Coronary artery (tissue), 2 donors: Measurements from ENCODE around the gene RBMX.

Source experiments
- DNase-seq: peaks from one replicate; pipeline ENCODE4 v3.0.0-alpha.2; 2017; ENCODE audit warnings: low spot score
- H3K27ac ChIP-seq, 2 donors: fragments of 200-600 bp; sonication (generic); one replicate each; pipeline ENCODE4 v1.5.1; 2016 to 2019
- H3K4me3 ChIP-seq: fragments of 200-600 bp; sonication (generic); 2 replicates; pipeline ENCODE4 v1.5.1; 2016; ENCODE audit warnings: mild to moderate bottlenecking, moderate library complexity
- TF ChIP-seq, protein P1 (sequence below): fragments of 200-600 bp; sonication (generic); IDR thresholded peaks from one replicate; pipeline ENCODE4 v1.5.1; 2019; ENCODE audit warnings: antibody characterized with exemption

Gene RBMX

GRCh38 chrX:136829413-136829812 lies 51.1 kb downstream of the RBMX start:
- TF ChIP-seq, protein P1, sequence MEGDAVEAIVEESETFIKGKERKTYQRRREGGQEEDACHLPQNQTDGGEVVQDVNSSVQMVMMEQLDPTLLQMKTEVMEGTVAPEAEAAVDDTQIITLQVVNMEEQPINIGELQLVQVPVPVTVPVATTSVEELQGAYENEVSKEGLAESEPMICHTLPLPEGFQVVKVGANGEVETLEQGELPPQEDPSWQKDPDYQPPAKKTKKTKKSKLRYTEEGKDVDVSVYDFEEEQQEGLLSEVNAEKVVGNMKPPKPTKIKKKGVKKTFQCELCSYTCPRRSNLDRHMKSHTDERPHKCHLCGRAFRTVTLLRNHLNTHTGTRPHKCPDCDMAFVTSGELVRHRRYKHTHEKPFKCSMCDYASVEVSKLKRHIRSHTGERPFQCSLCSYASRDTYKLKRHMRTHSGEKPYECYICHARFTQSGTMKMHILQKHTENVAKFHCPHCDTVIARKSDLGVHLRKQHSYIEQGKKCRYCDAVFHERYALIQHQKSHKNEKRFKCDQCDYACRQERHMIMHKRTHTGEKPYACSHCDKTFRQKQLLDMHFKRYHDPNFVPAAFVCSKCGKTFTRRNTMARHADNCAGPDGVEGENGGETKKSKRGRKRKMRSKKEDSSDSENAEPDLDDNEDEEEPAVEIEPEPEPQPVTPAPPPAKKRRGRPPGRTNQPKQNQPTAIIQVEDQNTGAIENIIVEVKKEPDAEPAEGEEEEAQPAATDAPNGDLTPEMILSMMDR: no peak
- DNase-seq: no peak
- Histone ChIP-seq H3K27ac (no peak overlapping the region), H3K4me3 (no peak overlapping the region)

DNA sequence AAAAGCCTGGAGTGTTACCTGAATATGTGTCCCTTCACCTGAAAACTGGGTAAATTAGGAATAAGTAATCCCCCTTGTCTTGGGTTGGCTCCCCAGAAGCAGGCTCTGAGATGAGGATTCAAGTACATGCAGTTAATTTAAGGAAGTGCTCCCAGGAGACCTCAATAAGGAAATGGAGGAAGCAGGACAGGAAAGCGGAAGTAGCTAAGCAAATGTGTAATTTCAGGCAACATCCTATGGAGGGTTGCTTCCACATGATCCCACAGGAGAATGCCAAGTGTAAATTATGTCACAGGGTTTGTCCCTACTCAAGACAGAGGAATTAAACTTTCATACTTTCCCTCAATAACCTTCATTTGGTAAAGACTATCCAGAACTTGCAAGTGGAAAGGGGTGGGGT lies 51.7 kb downstream of the RBMX start:
- H3K27ac ChIP-seq: no peak overlapping the region
- DNase-seq: no peak
- TF ChIP-seq, protein P1: no peak
- no peak overlapping the region for H3K4me3 ChIP-seq

- no peak overlapping the region for H3K27ac ChIP-seq
- TF ChIP-seq, protein P1: no peak
- H3K4me3 ChIP-seq: no peak overlapping the region
- DNase-seq: no peak
Measured at GRCh38 chrX:136827026-136827425, 53.5 kb downstream of the RBMX start.

- TF ChIP-seq, protein P1: no peak
- Histone ChIP-seq H3K27ac (no peak overlapping the region), H3K4me3 (no peak overlapping the region)
- DNase-seq: no peak
Measured at GRCh38 chrX:136825771-136826170, 54.8 kb downstream of the RBMX start.
